A673 (cell line): ENCODE results near the gene FBXO9. TPM values are rescaled to one million over a fixed set of nuclear protein-coding genes. Genes with fewer than 3 reads are reported as not detected.

Experiments used
- BruUV-seq: library from RNA; stranded (reverse); fragments of 400-500 nt; replicated peaks from 2 replicates; lab custom pipeline; 2021; lab: Mats Ljungman, UMichigan
- CTCF ChIA-PET: fragments of 300-600 bp; sonication (Branson Sonifier 250); formaldehyde crosslinking; loops from one replicate; lab custom pipeline; 2022; ENCODE audit warnings: antibody characterized with exemption; lab: Charles Lee
- POLR2A ChIA-PET: fragments of 300-600 bp; sonication (Branson Sonifier 250); formaldehyde crosslinking; loops from one replicate; lab custom pipeline; 2022; ENCODE audit warnings: antibody characterized with exemption; ENCODE audit not compliant: low non-redundant PET; lab: Charles Lee
- DNase-seq: peaks from one replicate; pipeline ENCODE4 v3.0.0-alpha.2; 2015; ENCODE audit warnings: low spot score
- H3K27ac ChIP-seq: fragments of 200-600 bp; sonication (generic); 2 replicates; pipeline ENCODE4 v1.5.1; 2016; ENCODE audit warnings: mixed run types, low read depth, mild to moderate bottlenecking, mixed read lengths, antibody characterized with exemption, low read length; ENCODE audit not compliant: poor library complexity, severe bottlenecking
- H3K27me3 ChIP-seq: fragments of 200-600 bp; sonication (generic); replicated peaks from 2 replicates; pipeline ENCODE4 v1.6.1; 2017; ENCODE audit warnings: mixed run types, low read depth, mild to moderate bottlenecking, mixed read lengths, antibody characterized with exemption, low read length; ENCODE audit not compliant: insufficient read depth, poor library complexity
- H3K36me3 ChIP-seq: fragments of 200-600 bp; sonication (generic); 2 replicates; pipeline ENCODE4 v1.6.1; 2016; ENCODE audit warnings: mixed run types, mild to moderate bottlenecking, mixed read lengths, antibody characterized with exemption, low read length; ENCODE audit not compliant: insufficient read depth, poor library complexity, severe bottlenecking
- H3K4me1 ChIP-seq: fragments of 200-600 bp; sonication (generic); 2 replicates; pipeline ENCODE4 v1.6.1; 2017; ENCODE audit warnings: mixed run types, mild to moderate bottlenecking, mixed read lengths, antibody characterized with exemption, low read length; ENCODE audit not compliant: insufficient read depth, poor library complexity, severe bottlenecking
- H3K4me3 ChIP-seq: fragments of 200-600 bp; sonication (generic); 2 replicates; pipeline ENCODE4 v1.5.1; 2016; ENCODE audit warnings: low read depth, mixed run types, mild to moderate bottlenecking, mixed read lengths, low read length; ENCODE audit not compliant: poor library complexity, severe bottlenecking
- H3K9me3 ChIP-seq: fragments of 200-600 bp; sonication (generic); 2 replicates; pipeline ENCODE4 v1.6.1; 2016; ENCODE audit warnings: mixed run types, low read depth, mild to moderate bottlenecking, mixed read lengths, antibody characterized with exemption, low read length; ENCODE audit not compliant: poor library complexity, severe bottlenecking
- EZH2 ChIP-seq: fragments of 200-600 bp; sonication (generic); IDR thresholded peaks from 2 replicates; pipeline ENCODE4 v1.6.1; 2017; ENCODE audit warnings: borderline replicate concordance, low read depth, mild to moderate bottlenecking, mixed read lengths, antibody characterized with exemption, low read length; ENCODE audit not compliant: poor library complexity, severe bottlenecking
- intact Hi-C: fragments of 100-400 bp; cut with micrococcal nuclease; formaldehyde crosslinking; loops from one replicate; pipeline ENCODE4 v1.10.0; 2022; ENCODE audit not compliant: unreplicated experiment
- total RNA-seq: library from RNA; stranded (reverse); gene quantifications from 2 replicates; pipeline ENCODE4 v1.2.3, GENCODE V29; 2021
- TF ChIP-seq, protein P1 (sequence below): fragments of 300-800, 200-600 bp; sonication (generic); conservative IDR thresholded peaks from 2 replicates; pipeline ENCODE4 v1.5.1; 2017; ENCODE audit warnings: low read depth, mild to moderate bottlenecking, antibody characterized with exemption, low read length, moderate library complexity, mixed read lengths

Gene FBXO9
- total RNA-seq, 1 experiment from 2014 or later: 76.7 TPM

DNA sequence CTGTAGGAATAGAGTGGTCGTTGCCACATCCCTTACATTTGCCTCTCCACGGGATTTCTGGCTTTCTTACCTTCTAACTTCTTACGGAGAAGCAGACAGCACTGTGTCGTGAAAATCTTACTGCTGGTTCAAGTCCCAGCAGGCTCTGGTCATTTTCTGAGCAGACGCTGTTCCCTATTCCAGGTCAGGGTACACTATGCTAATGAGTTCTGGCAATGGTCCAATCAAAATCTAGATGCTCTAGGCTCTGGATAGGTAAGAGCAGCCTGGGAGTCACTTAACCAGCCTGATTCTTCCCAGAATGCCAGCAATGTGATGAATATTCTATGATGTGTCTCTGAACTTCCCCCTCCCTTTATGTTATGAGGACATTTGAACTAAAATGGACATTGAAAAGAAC, 83.5 kb downstream of the FBXO9 start, which contains the start of gene GCM1:
Gene GCM1, minus strand, starts transcription at position 158 of the 400 bp plus-strand sequence. CDS start 3,209 bp downstream, outside the sequence.
- TF ChIP-seq EZH2: no peak
- TF ChIP-seq, protein P1, sequence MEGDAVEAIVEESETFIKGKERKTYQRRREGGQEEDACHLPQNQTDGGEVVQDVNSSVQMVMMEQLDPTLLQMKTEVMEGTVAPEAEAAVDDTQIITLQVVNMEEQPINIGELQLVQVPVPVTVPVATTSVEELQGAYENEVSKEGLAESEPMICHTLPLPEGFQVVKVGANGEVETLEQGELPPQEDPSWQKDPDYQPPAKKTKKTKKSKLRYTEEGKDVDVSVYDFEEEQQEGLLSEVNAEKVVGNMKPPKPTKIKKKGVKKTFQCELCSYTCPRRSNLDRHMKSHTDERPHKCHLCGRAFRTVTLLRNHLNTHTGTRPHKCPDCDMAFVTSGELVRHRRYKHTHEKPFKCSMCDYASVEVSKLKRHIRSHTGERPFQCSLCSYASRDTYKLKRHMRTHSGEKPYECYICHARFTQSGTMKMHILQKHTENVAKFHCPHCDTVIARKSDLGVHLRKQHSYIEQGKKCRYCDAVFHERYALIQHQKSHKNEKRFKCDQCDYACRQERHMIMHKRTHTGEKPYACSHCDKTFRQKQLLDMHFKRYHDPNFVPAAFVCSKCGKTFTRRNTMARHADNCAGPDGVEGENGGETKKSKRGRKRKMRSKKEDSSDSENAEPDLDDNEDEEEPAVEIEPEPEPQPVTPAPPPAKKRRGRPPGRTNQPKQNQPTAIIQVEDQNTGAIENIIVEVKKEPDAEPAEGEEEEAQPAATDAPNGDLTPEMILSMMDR: no peak
- Histone ChIP-seq H3K36me3 (no peaks in the 10 kb centered on the region), H3K27me3 (no peaks in the 10 kb centered on the region), H3K27ac (no peak within 1 kb of the TSS), H3K4me1 (no peaks in the 10 kb centered on the region), H3K9me3 (no peaks in the 10 kb centered on the region), H3K4me3 (no peak within 1 kb of the TSS)
- intact Hi-C loops: no loop called here
- ChIA-PET POLR2A (no interaction called here), CTCF (no interaction called here)
- DNase-seq: no peak
- no TSS peak for BruUV-seq

Other genes starting within 250 kb of the FBXO9 start
- not detected in 2 replicates for gene GSTA5, start 224.6 kb upstream of the FBXO9 start, total RNA-seq
- not detected in 2 replicates for gene GSTA3, start 155.7 kb upstream of the FBXO9 start, total RNA-seq
- 30.8 and 39.2 TPM in 2 replicates for gene GSTA4, start 70.1 kb upstream of the FBXO9 start, total RNA-seq
- gene CILK1, start 3.6 kb upstream of the FBXO9 start, total RNA-seq: 15.7 and 16.1 TPM in 2 replicates
- gene GCM1, start 83.4 kb downstream of the FBXO9 start, total RNA-seq: 0.17 and 0.24 TPM in 2 replicates